ENCODE data around the gene XRCC4.
A peak's percentile ranks its signal among the peaks of the same experiment; 100 is the strongest.

The XRCC4 gene

GRCh38 chr5:83281176-83281575 lies 203.8 kb downstream of the XRCC4 start:
- DNase-seq = no peak

GRCh38 chr5:83281658-83282057 lies 204.3 kb downstream of the XRCC4 start:
- no peak for DNase-seq

- no peak for DNase-seq
Observed at GRCh38 chr5:83283761-83284160, 206.4 kb downstream of the XRCC4 start.

DNA sequence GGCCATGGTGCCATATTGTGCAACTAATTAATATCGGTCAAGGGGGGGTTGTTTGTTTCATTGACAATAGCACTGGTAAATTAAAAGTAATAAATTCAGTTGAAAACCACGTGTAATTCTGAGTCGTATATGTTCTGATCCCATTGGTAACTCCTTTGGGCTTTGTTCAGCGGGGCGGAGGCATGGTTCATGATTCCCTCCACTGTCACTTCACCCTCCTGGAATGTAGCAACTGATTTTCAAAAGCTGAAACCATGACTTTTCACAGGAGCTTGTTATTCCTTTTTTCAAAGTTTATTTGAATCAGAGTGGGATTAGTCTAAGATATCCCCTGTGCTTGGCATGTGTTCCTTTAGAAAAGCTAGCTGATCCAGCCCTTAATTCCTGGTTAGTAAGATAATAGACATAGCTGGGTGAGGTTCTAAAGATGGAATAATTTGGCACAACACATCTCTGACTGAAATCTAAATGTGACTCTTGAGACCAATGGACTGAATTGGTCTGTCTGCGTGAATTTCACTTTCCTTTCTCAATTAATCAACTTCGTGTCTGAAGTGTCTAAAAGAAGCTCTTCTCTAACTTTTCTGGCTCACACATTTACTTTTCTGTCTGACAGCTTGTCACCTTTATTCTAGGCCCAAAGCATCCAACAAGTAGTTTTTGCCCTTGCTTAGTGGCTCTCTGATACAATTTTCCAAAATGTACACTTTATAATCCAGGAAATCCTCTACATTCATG lies 208.5 kb downstream of the XRCC4 start:
- DNase-seq = no peak

GRCh38 chr5:83294246-83294645 lies 216.9 kb downstream of the XRCC4 start:
- no peak for DNase-seq

- no peak for DNase-seq
Observed at GRCh38 chr5:83299353-83299752, 222.0 kb downstream of the XRCC4 start.

DNA sequence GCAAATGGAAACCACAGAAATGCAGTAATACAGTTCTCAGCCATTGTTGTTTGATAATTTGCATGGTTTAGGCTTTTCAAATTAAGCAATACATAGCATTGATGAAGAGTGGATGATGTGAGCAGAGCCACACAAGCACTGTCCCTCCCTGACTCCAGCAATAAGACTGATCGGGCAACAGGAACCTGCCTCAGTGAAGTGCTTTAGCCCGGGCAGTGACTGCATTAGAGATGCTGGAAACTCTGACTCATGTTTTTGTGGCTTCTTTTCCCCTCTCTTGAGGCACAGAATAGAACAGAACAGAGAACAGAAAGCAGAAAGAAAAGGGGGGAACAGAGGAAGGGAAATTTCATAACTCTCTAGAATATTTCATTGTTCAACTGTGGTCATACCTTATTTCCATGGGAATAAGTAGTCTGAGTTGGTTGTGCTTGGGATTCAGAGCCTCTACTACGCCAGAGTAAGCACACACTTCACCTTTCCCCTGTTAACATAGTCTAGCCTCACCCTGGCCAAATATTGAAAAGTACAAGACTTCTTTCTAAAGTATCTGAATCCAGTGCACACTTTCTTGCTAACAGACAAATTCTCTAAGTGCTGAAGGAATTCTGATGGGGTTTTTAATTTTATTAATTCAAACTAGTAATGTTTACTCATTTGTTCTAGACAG lies 229.4 kb downstream of the XRCC4 start:
- DNase-seq = no peak

- no peak for DNase-seq
Observed at GRCh38 chr5:83312663-83313062, 235.3 kb downstream of the XRCC4 start.

GRCh38 chr5:83313436-83313835 lies 236.1 kb downstream of the XRCC4 start:
- DNase-seq = no peak

DNA sequence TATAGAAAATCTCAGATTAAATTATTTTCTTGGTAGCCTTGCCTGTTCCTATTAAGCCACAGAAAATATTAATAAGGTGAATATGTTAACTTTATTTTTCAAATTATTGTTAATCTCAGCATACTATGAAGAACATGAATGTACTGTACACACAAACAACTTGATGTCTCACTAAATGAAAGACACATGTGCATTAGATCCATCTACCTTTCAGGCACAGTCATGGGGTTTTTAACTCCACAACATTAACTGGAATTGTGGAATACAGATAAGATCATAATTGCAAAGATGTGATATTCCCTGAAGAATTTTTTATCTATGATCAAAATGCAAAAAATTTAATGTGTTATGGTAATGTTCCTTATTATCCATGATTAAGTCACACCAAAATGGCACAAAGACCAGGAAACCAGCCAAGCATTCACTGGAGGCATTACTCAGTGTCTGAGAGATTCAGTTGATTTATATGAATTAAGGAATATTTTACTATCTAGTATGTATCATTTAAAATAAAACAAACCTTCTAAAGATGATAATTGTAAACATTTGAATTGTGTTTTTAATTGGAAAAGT lies 244.2 kb downstream of the XRCC4 start:
- DNase-seq = no peak

GRCh38 chr5:83322273-83322924 lies 245.1 kb downstream of the XRCC4 start:
- DNase-seq = no peak

DNA sequence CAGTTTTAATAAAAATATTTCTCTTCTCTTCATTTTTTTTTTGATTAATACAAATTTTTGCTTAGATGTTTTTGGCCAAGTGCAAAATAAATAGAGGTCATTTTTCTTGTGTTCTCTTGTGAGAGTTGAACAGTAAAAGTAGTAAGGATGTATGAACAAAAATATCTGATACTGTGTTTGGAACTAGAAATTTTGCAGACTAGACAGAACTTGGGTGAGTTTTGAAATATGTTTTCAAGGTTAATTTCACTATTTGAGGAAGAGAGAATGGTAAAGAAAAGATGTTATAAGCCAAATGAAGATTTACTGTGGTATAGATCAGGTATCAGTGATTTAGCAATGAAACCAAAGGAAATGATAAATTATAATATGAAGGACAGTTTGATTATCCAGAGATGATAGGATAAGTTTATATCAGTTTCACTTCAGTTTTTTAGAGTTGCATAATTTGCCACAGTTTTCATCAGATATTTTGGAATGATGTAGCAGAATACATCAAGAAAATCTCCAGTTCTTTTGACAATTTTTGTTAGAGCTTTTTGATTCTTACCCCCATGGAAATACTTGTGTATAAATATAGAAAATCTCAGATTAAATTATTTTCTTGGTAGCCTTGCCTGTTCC lies 246.3 kb downstream of the XRCC4 start:
- DNase-seq = no peak

- no peak for DNase-seq
Observed at GRCh38 chr5:83331842-83332241, 254.5 kb downstream of the XRCC4 start.

DNA sequence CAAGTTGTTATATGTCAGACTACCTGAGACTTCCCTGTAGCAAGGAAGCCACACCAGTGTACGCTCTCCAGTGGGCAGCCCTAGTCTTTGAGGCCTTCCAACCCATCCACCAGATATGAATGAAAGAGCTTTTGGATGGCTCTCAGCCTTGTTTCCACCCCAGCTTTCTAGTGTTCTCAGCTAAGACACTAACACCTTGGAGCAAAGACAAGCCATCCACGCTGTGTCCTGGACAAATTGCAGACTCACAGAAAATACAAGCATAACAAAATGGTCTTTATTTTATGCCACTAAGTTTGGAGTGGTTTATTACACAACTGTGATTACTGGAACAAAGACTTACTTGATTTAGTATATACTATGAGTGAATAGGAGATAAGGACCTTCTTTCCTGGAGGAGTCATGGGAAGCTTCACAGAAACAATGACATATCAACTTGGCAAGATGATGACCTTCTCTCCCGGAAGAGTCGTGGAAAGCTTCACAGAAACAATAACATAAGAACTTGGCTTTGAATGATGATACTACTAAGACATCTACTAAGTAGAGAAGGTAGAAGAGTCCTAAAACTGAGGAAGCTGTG lies 260.2 kb downstream of the XRCC4 start:
- DNase-seq = no peak

GRCh38 chr5:83340511-83340918 lies 263.2 kb downstream of the XRCC4 start:
- DNase-seq = no peak

DNA sequence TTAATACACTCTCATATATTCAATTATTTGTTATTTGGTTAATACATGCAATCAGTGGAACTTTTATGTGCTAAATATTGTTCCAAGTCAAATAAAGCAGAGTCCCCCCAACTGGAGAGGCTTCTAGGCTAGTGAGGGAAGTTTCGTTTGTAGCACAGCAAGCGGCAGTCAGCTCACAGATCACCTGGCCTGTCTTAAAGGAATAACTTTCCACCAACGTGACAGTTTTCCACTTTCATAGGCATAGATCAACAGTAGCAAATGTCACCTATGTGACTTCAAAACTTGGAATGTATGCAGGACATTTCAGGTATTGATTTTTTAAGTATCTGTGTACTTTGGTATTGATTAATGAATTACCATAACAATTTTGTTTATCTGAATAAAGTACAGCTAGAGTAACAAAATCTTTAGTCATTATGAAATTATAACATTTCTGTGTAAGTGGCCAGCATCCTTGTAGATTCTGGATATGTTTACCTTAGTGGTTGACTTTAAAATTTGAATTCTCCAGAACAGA lies 264.5 kb downstream of the XRCC4 start:
- no peak for DNase-seq

DNA sequence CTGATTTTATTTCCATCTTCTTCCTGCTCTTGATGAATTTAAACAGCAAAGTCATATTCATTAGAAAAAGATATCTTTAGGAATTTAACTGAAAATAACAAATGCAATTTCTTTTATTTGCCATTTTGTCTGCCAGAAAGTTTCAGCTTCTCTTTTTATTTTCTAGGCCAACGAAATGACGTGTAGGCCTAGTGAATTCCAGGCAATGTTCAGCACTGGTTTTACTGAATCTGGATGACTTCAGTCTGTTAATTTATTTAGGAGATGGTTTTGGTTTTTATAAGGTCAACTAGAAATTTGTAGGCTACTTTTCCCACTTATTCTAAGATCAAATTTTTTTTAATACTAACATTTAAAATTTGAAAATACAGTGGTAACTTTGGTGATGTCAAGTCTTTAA lies 265.1 kb downstream of the XRCC4 start:
- no peak for DNase-seq

DNA sequence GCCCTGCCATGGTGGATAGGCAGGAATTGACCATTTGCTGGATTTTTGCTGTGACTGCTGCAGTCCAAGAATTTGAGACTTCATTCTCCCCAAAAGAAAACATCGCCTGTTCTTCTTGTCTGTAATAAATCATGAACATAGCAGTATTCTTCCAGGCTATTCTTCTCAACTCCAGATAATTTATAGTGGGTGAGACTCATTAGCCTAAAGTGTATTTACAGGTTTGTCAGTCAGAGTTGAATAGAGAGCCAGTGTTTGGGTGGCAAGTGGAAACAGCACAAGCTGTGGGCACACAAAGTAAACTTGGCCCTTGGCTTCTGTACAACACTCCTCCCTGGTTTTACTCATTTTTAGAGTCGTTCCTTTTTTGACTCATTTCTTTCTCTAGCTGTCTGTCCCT lies 266.0 kb downstream of the XRCC4 start:
- DNase-seq = peak in 2 of 3 experiments; percentile 8 to 65

GRCh38 chr5:83345423-83345822 lies 268.1 kb downstream of the XRCC4 start:
- DNase-seq = peak in 1 of 3 experiments; percentile 1

- no peak for DNase-seq
Observed at GRCh38 chr5:83348281-83348780, 271.0 kb downstream of the XRCC4 start.

GRCh38 chr5:83353231-83353630 lies 275.9 kb downstream of the XRCC4 start:
- DNase-seq = peak in 1 of 3 experiments; percentile 14

DNA sequence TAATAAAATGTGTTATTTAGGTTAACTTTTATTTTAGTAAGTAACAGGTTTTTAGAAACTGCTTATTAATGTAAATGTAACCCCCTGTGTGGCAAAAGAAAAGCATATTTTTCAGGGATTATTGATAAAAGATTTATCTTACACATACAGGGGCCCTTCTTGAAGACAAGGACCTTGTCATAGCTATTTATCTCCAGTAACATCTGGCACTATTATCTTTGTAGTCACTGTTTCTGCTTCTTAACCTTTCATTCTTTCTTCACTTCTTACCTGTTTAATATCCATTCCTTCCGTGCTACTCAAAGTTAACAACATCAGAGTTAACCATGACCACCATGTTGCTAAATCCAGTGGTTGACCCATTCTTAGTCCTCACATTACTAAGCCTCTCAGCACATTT lies 276.4 kb downstream of the XRCC4 start:
- DNase-seq = no peak

Measured in NCI-H1417 (cell line).